Measurements from ENCODE around the gene WNT6.
"Not testable (repeated sequence)": the region's sequence is repeated elsewhere in the genome, so short reads cannot be mapped to it uniquely, and the experiment has no call there.

Gene WNT6

DNA sequence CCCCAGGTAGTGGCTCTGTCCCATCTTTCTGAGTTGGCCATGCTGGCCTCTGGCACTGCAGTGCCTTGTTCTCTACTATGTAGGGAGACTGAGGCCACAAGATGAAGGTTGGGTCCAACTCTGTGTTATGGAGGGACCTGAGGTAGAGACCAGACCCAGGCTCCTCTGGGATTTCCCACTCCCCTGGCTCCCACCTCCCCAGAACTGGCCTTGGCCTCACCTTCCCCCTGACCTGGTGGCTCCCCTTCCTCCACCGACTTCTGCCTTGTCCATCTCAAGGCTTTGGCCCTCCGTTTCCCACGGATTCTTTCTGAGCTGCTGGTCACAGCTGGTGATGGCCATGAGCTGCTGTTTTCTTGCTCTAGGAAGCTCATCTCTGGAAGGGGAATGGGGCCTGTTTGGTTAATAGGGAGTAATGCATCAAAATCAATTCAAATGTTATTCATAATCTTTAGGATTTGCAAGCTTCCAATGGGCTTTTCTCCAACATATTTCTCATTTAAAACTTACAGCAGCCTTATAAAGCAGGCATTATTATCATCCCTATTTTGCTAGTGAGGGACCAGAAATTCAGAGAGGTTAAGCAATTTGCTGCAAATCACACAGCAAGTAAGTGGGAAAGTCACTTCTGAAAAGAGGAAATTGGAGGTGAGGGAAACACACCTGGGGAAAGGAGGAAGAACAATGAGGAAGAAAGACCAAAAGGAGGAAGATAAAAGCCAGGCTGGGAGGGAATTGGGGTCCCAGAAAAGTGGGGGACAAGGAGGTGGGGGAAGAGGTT is 28.9 kb upstream of the WNT6 start:
- DNase-seq (ENCODE audit: low spot score) = no peak

- DNase-seq (ENCODE audit: low spot score) = no peak
Measured at GRCh38 chr2:218831378-218831990, 28.1 kb upstream of the WNT6 start, which contains the start of gene PRKAG3. TSS of gene PRKAG3 (minus strand) at chr2:218831803.

DNA sequence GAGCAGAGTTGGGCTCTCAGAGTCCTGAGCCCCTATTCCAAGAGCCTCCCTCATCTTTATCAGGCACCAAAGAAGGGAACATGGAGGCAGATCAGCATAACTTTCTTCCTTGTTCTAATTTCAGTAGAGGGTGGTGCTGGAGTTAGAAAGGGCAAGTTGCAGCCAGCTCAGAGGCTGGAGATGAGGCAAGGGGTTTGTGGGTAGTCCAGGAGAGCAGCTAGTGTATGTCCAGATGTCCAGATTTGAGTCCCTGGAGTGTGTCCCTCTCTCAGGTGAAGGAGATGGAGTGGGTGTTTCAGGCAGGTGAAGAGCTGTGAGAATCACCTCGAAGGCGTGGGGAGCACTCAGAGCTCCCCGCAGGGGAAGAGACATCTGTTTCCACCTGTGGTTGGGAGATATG is 27.5 kb upstream of the WNT6 start:
- DNase-seq (ENCODE audit: low spot score) = no peak

DNA sequence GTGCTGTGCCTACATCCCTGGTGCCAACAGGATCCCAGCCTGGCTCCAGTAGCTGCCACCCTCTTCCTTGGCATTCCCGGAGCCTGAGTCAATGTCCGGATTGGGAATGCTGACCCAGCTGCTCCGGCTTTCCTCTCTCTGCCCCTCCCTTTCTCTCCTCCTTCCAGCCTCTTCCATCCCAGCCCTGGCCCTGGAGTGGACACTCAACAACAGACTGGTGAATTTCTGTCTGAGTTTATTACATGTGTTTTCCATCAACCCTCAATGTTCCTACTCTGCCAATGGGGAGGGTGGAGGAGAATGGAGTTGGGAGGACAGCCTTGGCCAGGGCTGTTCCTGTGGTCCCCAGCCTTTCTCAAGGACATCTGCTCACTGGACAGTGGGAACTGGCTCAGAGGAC is 27.1 kb upstream of the WNT6 start:
- DNase-seq (ENCODE audit: low spot score) = peak; percentile 77

- DNase-seq (ENCODE audit: low spot score) = no peak
Measured at GRCh38 chr2:218833023-218833609, 26.5 kb upstream of the WNT6 start.

DNA sequence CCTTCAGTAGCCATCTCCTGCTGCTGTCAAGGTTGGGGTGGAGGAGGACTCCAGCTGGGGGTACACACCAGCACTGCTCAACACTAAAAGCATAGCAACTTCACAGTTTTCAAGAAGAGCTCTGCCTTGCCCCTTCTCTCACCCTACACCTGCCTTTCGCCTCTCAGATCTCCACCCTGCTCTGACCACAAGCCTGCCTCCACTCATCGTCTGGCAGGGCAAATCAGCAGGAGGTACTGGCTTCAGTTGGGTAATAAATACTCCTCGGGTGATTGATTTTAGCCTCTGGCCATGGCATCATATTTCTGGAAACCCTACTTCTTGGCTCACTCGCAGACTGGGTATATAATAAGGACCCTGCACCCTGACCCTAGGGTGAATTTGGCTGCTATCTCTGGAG is 24.9 kb upstream of the WNT6 start:
- DNase-seq (ENCODE audit: low spot score) = no peak

DNA sequence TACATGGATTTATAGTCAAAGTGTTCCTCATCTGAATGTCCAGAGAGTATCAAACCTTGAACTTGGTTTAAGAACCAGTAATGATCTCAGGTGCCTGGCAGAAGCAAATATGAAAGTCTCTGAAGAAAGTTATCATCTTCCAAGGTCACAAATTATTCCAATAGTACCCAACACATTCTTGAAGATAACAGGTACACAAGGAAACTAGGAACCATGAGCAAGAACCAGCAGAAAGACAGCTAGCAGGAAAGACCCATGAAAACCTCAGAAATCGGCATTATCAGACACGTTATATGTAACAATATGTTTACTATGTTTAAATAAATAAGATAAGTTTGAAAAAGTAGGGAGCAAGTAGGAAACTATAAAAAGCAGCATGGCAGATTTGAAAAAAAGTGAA is 22.1 kb upstream of the WNT6 start:
- DNase-seq (ENCODE audit: low spot score) = no peak

DNA sequence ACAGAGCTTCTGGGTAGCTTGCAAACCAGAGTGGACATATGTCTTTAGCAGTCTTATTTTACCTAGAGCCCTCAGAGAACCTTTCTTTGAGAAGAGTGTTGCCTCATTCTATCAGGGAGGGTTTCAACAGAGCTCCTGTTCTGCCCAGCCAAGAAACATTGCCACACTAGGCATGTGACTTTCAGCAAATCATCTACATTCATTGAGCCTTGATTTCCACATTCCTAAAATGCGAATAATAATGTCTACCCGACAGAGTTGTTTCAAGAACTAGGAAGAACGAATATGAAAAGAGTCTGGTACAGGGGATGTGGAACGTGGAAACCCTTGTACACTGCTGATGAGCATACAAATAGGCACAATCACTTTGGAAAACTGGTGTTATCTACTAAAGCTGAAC is 20.2 kb upstream of the WNT6 start:
- DNase-seq (ENCODE audit: low spot score) = peak; percentile 72

DNA sequence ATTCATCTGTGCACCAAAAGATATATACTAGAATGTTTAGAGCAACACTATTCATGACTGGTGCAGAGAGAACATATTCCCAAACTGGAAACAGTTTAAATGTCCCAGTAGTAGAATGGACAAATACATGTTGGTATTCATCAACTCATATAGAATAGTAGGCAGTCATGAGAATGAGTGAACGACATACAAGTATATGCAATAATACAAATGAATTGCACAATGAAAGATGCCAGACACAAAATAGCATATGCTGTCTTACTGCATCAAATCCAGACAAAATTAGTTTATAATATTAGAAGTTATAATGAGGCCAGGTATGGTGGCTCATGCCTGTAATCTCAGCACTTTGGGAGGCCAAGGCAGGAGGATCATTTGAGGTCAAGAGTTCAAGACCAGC is 19.7 kb upstream of the WNT6 start:
- DNase-seq (ENCODE audit: low spot score) = no peak

DNA sequence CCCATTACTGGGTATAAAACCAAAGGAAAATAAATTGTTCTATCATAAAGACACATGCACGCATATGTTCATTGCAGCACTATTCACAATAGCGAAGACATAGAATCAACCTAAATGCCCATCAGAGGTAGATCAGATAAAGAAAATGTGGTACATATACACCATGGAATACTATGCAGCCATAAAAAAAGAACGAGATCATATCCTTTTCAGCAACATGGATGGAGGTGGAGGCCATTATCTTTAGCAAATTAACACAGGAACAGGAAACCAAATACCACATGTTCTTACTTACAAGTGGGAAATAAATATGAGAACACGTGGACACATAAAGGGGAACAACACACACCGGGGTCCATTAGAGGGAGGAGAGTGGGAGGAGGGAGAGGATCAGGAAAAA is 15.3 kb upstream of the WNT6 start:
- not testable (repeated sequence) for DNase-seq (ENCODE audit: low spot score)

DNA sequence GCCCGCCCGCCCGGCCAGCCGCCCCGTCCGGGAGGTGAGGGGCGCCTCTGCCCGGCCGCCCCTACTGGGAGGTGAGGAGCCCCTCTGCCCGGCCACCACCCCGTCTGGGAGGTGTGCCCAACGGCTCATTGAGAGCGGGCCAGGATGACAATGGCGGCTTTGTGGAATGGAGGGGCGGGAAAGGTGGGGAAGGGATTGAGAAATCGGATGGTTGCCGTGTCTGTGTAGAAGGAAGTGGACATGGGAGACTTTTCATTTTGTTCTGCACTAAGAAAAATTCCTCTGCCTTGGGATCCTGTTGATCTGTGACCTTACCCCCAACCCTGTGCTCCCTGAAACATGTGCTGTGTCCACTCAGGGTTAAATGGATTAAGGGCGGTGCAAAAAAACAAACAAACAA is 12.6 kb upstream of the WNT6 start:
- not testable (repeated sequence) for DNase-seq (ENCODE audit: low spot score)

- no peak for DNase-seq (ENCODE audit: low spot score)
Measured at GRCh38 chr2:218849721-218850120, 9.9 kb upstream of the WNT6 start.

DNA sequence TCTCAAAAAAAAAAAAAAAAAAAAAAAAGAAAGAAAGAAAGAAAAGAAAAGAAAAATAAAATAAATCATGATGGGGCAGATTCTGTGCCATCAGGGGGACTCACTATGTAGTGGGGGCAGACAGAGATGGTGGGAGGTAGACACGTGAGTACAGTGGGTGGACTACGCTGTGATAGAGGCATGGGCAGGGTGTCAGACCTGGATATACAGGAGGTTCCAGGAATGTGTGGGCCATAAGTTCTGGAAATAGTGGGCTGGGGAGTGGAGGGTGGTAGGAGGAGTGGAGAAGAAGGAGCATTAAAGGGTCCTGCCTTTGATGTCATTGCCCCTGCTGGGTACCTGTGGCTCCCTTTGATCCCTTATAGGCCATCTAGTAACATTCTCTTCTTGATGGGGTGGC is 8.8 kb upstream of the WNT6 start:
- no peak for DNase-seq (ENCODE audit: low spot score)

DNA sequence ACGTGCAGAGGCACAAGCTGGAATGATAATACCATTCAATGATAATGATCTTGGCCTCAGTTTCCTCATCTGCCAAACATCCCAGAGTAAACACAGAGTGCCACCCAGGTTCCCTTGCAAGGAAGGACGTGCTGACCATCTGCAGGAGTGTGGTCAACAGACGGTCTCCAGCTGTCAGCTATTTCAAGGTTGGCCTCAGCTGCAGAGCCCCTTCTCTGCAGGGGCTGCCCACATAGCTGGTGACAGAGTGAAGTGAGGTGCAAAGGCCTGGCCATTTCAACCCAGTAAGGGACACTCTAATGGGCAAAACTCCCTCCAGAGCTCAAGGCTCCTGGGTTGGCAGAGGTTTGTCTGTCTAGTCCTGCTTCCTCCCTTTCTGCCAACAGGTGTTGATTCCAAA is 8.3 kb upstream of the WNT6 start:
- no peak for DNase-seq (ENCODE audit: low spot score)

DNA sequence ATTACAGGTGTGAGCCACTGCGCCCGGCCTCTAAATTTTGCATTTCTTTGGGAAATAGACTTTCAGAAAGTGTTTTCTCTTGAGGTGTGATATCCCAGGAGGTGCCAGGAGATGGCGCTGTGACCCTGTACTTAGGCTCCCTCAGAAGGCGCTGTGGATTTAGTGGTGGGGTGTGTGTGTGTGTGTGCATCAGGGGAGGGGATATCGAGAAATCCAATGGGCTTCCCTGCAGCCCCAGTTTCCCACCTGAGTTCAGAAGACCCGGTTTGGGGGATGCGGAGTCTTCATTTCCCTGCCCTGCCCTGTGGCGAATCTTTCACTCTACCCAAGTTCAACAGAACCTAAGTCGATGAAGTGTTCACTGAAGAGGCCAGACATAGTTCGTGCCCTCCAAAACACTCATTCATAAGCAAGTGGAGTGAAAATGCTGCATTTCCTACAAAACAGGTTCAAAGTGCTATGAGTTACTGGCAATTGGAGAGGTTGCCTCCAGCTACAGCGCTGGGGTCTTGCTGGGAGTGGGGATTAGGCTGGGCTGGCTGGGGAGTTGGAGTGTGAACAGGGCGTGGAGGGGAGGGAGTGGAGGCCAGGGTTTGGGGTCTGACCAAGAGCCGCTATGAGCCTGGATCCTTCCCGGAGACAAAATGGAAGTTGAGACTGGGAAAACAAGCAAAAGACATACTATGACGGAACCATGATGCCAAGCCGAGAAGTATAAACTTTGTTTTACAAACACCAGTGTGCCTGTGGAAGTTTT is 6.5 kb upstream of the WNT6 start:
- peak; percentile 66 for DNase-seq (ENCODE audit: low spot score)

GRCh38 chr2:218853766-218854165 is 5.8 kb upstream of the WNT6 start:
- no peak for DNase-seq (ENCODE audit: low spot score)

- DNase-seq (ENCODE audit: low spot score) = no peak
Measured at GRCh38 chr2:218854860-218855259, 4.7 kb upstream of the WNT6 start.

DNA sequence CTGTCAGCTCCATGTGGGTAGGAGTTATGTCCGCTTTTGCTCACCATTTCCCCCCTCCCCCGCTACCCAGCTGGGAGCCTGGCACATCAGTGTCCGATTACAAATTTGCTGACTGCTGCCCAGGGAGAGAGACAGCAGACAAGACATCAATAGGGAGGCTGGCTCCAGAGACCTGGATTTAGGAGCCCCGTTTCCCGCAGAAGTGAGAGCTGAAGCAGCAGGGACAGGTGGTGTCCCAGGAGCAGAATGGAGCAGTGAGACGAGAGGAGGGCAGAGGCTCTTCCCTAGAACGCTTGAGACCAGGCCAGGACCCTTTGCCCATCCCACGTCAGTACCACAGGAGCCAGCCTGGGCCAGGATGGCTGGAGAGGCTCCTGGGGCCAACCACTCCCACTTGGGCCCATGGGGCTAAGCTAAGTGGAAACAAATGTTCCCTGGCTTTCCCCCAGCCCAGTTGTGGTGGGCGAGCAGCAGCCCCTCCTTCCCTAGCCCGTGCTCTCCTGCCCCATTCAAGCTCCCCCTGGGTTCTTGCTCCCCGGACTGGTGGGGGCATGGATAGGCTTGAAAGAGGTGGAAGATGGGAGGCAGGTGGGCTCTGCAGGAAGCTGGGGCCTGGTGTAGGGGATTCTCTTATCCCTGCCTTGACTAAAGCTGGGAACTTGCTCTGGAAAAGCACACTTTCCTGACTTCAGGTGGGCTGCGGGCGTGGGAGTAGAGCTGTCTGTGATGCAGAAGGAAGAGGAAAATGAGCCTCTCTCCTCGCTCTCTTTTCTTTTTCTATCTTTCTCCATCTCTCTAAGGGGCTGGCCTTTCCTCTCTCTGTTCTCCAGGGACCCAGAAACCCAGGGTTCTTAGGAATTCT is 4.1 kb upstream of the WNT6 start:
- DNase-seq (ENCODE audit: low spot score) = no peak

GRCh38 chr2:218856167-218856895 is 3.3 kb upstream of the WNT6 start:
- no peak for DNase-seq (ENCODE audit: low spot score)

GRCh38 chr2:218856896-218857243 is 2.7 kb upstream of the WNT6 start:
- DNase-seq (ENCODE audit: low spot score) = no peak

Data from GM03348 (cell line).